HepG2 (cell line): ENCODE measurements around the gene SH3D19. TPM values are rescaled to one million over a fixed set of nuclear protein-coding genes. Genes with fewer than 3 reads are reported as not detected.
A peak's percentile ranks its signal among the peaks of the same experiment; 100 is the strongest.

Experiments
- CC2D1A ChIP-seq: sonication (generic); formaldehyde crosslinking; IDR thresholded peaks from 2 replicates; pipeline ENCODE4 v1.8.1; 2023; ENCODE audit warnings: mild to moderate bottlenecking, missing genetic modification reagents
- GABPB1 ChIP-seq: IDR thresholded peaks from 2 replicates; pipeline ENCODE4 v1.6.1; 2016; ENCODE audit warnings: mild to moderate bottlenecking, missing genetic modification reagents, moderate library complexity, missing compliant biosample characterization
- HDAC2 ChIP-seq: sonication (generic); formaldehyde crosslinking; IDR thresholded peaks from 2 replicates; pipeline ENCODE4 v1.4.0; 2020; ENCODE audit warnings: missing genetic modification reagents
- KMT2B ChIP-seq: IDR thresholded peaks from 2 replicates; pipeline ENCODE4 v1.6.1; 2016; ENCODE audit warnings: missing genetic modification reagents, missing compliant biosample characterization
- PAWR ChIP-seq: sonication (generic); formaldehyde crosslinking; IDR thresholded peaks from 2 replicates; pipeline ENCODE4 v1.4.0; 2020; ENCODE audit warnings: missing genetic modification reagents, mild to moderate bottlenecking, borderline replicate concordance
- RBAK ChIP-seq: sonication (generic); formaldehyde crosslinking; IDR thresholded peaks from 2 replicates; pipeline ENCODE4 v1.5.1; 2020; ENCODE audit warnings: mild to moderate bottlenecking, missing genetic modification reagents
- REL ChIP-seq: sonication (generic); formaldehyde crosslinking; conservative IDR thresholded peaks from 2 replicates; pipeline ENCODE4 v1.8.0; 2022; ENCODE audit warnings: mild to moderate bottlenecking, missing genetic modification reagents, moderate library complexity
- RFXANK ChIP-seq: IDR thresholded peaks from 2 replicates; pipeline ENCODE4 v1.6.1; 2016
- RORA ChIP-seq: sonication (generic); formaldehyde crosslinking; IDR thresholded peaks from 2 replicates; pipeline ENCODE4 v1.5.0; 2020; ENCODE audit warnings: mild to moderate bottlenecking, missing genetic modification reagents, moderate library complexity
- SAFB2 ChIP-seq: sonication (generic); formaldehyde crosslinking; IDR thresholded peaks from 2 replicates; pipeline ENCODE4 v1.5.1; 2020; ENCODE audit warnings: missing genetic modification reagents, low read depth, mild to moderate bottlenecking, borderline replicate concordance
- TARDBP ChIP-seq: sonication (generic); formaldehyde crosslinking; IDR thresholded peaks from 2 replicates; pipeline ENCODE4 v1.8.0; 2022; ENCODE audit warnings: mild to moderate bottlenecking, missing genetic modification reagents
- TBX3 ChIP-seq: fragments of 450-650 bp; IDR thresholded peaks from 2 replicates; pipeline ENCODE4 v1.6.1; 2017; ENCODE audit warnings: antibody characterized with exemption, mild to moderate bottlenecking, inconsistent platforms, borderline replicate concordance
- TGIF2 ChIP-seq: IDR thresholded peaks from 2 replicates; pipeline ENCODE4 v1.6.1; 2016; ENCODE audit warnings: control low read depth, missing compliant biosample characterization
- TMF1 ChIP-seq: sonication (generic); formaldehyde crosslinking; IDR thresholded peaks from 2 replicates; pipeline ENCODE4 v1.8.1; 2022; ENCODE audit warnings: low read depth, missing genetic modification reagents
- U2AF1 ChIP-seq: fragments of 200-400 bp; formaldehyde crosslinking; optimal IDR thresholded peaks from 2 replicates; pipeline ENCODE3; 2017; ENCODE audit warnings: mild to moderate bottlenecking, low read depth, low read length
- ZBTB20 ChIP-seq: sonication (generic); formaldehyde crosslinking; IDR thresholded peaks from 2 replicates; pipeline ENCODE4 v1.8.1; 2023; ENCODE audit warnings: missing genetic modification reagents, low read depth, mild to moderate bottlenecking, borderline replicate concordance
- ZNF136 ChIP-seq: sonication (generic); formaldehyde crosslinking; IDR thresholded peaks from 2 replicates; pipeline ENCODE4 v1.8.1; 2022; ENCODE audit warnings: low read depth, mild to moderate bottlenecking, moderate library complexity, missing genetic modification reagents
- ZNF264 ChIP-seq: sonication (generic); formaldehyde crosslinking; IDR thresholded peaks from 2 replicates; pipeline ENCODE4 v1.4.0; 2020; ENCODE audit warnings: missing genetic modification reagents
- ZNF570 ChIP-seq: sonication (generic); formaldehyde crosslinking; IDR thresholded peaks from 2 replicates; pipeline ENCODE4 v1.4.0; 2020; ENCODE audit warnings: mild to moderate bottlenecking, missing genetic modification reagents, borderline replicate concordance
- ZNF816 ChIP-seq: sonication (generic); formaldehyde crosslinking; IDR thresholded peaks from 2 replicates; pipeline ENCODE4 v1.8.0; 2022; ENCODE audit warnings: missing genetic modification reagents, mild to moderate bottlenecking, borderline replicate concordance
- polyA plus RNA-seq, 8 experiments: library from polyadenylated mRNA; depleted of rRNA in 3 of 8; stranded (reverse) in 7 of 8; unstranded in 1 of 8; fragments of >200 nt; fragmentation: Illumina TruSeq in 4 of 8; extraction: Trizol in 4 of 8; gene quantifications; 2 replicates each; pipeline versions ENCODE4 v1.2.1 to v1.2.3, GENCODE V29; 2011 to 2016; ENCODE audit warnings: low read depth in 4 of 8, missing spikeins in 1 of 8, mixed read lengths in 1 of 8; ENCODE audit not compliant: insufficient read depth in 1 of 8
- total RNA-seq, 5 experiments: library from RNA; depleted of rRNA; stranded (reverse); fragments of >200 nt; fragmentation: Illumina TruSeq; extraction: Trizol; gene quantifications; 2 replicates each; pipeline ENCODE4 v1.2.3, GENCODE V29; 2016; ENCODE audit warnings: low read depth in 1 of 5
- TF ChIP-seq, protein P1 (sequence below): sonication (generic); formaldehyde crosslinking; IDR thresholded peaks from 2 replicates; pipeline ENCODE4 v1.4.0; 2020; ENCODE audit warnings: missing genetic modification reagents, borderline replicate concordance
- TF ChIP-seq, protein P2 (sequence below): sonication (generic); formaldehyde crosslinking; IDR thresholded peaks from 2 replicates; pipeline ENCODE4 v1.5.0; 2020; ENCODE audit warnings: mild to moderate bottlenecking, missing genetic modification reagents, moderate library complexity
- TF ChIP-seq, protein P3 (sequence below): sonication (generic); formaldehyde crosslinking; IDR thresholded peaks from 2 replicates; pipeline ENCODE4 v1.4.0; 2020; ENCODE audit warnings: missing genetic modification reagents
- TF ChIP-seq, protein P4 (sequence below): sonication (generic); formaldehyde crosslinking; IDR thresholded peaks from 2 replicates; pipeline ENCODE4 v1.9.0; 2022; ENCODE audit warnings: missing genetic modification reagents, mild to moderate bottlenecking, borderline replicate concordance

Gene SH3D19
- total and polyA plus RNA-seq, 2 of the 13 experiments (the other 11 are each of a cell fraction or from before 2014, with no cell fraction given): 31.2 to 38.0 TPM

DNA sequence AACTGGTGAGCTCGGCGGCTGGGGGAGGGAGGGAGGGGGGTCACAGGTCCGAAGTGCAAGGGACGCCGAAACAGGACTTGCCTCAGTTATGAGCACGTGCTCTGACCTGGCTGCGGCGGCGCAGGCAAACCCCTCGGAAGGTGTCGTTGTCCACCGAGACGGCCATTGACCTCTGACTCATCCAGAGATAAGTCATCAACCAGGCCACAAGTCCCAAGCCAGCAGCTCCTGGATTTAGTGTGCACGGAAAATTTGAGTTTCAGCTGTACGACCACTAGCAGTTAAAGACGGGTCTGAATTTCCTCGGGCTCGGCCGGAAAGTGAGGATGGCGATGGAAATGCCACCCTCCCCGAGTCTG, 674 bp downstream of the SH3D19 start (continued):
- TF ChIP-seq ZNF816 (no peak), U2AF1 (no peak), RFXANK (no peak), RORA (CRISPR knock-in tag) (no peak), ZNF264 (CRISPR knock-in tag) (0 out of 2 replicates have a peak, but pooled peaks have one; percentile 81), TMF1 (no peak; the same call in 1 of the 2 replicates), TARDBP (peak; percentile 79), ZNF570 (no peak), TGIF2 (CRISPR knock-in tag) (no peak; the same call in 1 of the 2 replicates), PAWR (CRISPR knock-in tag) (no peak), HDAC2 (CRISPR knock-in tag) (peak; percentile 68), SAFB2 (CRISPR knock-in tag) (peak; percentile 64), ZNF136 (CRISPR knock-in tag) (no peak), GABPB1 (peak; percentile 69), TBX3 (peak; percentile 76; the same call in 1 of the 2 replicates), CC2D1A (CRISPR knock-in tag) (0 out of 2 replicates have a peak, but pooled peaks have one; percentile 20), RBAK (CRISPR knock-in tag) (peak; percentile 47; the same call in 1 of the 2 replicates), ZBTB20 (peak; percentile 95), REL (no peak), KMT2B (peak; percentile 47; the same call in 1 of the 2 replicates)
- TF ChIP-seq, protein P1, sequence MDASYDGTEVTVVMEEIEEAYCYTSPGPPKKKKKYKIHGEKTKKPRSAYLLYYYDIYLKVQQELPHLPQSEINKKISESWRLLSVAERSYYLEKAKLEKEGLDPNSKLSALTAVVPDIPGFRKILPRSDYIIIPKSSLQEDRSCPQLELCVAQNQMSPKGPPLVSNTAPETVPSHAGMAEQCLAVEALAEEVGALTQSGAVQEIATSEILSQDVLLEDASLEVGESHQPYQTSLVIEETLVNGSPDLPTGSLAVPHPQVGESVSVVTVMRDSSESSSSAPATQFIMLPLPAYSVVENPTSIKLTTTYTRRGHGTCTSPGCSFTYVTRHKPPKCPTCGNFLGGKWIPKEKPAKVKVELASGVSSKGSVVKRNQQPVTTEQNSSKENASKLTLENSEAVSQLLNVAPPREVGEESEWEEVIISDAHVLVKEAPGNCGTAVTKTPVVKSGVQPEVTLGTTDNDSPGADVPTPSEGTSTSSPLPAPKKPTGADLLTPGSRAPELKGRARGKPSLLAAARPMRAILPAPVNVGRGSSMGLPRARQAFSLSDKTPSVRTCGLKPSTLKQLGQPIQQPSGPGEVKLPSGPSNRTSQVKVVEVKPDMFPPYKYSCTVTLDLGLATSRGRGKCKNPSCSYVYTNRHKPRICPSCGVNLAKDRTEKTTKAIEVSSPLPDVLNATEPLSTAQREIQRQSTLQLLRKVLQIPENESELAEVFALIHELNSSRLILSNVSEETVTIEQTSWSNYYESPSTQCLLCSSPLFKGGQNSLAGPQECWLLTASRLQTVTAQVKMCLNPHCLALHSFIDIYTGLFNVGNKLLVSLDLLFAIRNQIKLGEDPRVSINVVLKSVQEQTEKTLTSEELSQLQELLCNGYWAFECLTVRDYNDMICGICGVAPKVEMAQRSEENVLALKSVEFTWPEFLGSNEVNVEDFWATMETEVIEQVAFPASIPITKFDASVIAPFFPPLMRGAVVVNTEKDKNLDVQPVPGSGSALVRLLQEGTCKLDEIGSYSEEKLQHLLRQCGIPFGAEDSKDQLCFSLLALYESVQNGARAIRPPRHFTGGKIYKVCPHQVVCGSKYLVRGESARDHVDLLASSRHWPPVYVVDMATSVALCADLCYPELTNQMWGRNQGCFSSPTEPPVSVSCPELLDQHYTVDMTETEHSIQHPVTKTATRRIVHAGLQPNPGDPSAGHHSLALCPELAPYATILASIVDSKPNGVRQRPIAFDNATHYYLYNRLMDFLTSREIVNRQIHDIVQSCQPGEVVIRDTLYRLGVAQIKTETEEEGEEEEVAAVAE: no peak
- TF ChIP-seq, protein P2, sequence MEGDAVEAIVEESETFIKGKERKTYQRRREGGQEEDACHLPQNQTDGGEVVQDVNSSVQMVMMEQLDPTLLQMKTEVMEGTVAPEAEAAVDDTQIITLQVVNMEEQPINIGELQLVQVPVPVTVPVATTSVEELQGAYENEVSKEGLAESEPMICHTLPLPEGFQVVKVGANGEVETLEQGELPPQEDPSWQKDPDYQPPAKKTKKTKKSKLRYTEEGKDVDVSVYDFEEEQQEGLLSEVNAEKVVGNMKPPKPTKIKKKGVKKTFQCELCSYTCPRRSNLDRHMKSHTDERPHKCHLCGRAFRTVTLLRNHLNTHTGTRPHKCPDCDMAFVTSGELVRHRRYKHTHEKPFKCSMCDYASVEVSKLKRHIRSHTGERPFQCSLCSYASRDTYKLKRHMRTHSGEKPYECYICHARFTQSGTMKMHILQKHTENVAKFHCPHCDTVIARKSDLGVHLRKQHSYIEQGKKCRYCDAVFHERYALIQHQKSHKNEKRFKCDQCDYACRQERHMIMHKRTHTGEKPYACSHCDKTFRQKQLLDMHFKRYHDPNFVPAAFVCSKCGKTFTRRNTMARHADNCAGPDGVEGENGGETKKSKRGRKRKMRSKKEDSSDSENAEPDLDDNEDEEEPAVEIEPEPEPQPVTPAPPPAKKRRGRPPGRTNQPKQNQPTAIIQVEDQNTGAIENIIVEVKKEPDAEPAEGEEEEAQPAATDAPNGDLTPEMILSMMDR: peak; percentile 30
- TF ChIP-seq, protein P3, sequence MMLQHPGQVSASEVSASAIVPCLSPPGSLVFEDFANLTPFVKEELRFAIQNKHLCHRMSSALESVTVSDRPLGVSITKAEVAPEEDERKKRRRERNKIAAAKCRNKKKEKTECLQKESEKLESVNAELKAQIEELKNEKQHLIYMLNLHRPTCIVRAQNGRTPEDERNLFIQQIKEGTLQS (CRISPR knock-in tag): peak; percentile 98
- TF ChIP-seq, protein P4, sequence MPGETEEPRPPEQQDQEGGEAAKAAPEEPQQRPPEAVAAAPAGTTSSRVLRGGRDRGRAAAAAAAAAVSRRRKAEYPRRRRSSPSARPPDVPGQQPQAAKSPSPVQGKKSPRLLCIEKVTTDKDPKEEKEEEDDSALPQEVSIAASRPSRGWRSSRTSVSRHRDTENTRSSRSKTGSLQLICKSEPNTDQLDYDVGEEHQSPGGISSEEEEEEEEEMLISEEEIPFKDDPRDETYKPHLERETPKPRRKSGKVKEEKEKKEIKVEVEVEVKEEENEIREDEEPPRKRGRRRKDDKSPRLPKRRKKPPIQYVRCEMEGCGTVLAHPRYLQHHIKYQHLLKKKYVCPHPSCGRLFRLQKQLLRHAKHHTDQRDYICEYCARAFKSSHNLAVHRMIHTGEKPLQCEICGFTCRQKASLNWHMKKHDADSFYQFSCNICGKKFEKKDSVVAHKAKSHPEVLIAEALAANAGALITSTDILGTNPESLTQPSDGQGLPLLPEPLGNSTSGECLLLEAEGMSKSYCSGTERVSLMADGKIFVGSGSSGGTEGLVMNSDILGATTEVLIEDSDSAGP: no peak; the same call in 1 of the 2 replicates
